OCI-LY7 (cell line): ENCODE data around the gene CNKSR3. TPM values are rescaled to one million over a fixed set of nuclear protein-coding genes. Genes with fewer than 3 reads are reported as not detected.

ENCODE experiments used
- BruUV-seq: library from RNA; stranded (reverse); fragments of 400-500 nt; replicated peaks from 2 replicates; lab custom pipeline; 2021; lab: Mats Ljungman, UMichigan
- CTCF ChIA-PET: fragments of 300-600 bp; sonication (Branson Sonifier 250); formaldehyde crosslinking; loops from one replicate; lab custom pipeline; 2022; ENCODE audit warnings: antibody characterized with exemption; ENCODE audit not compliant: unreplicated experiment; lab: Charles Lee
- POLR2A ChIA-PET: fragments of 300-600 bp; sonication (Branson Sonifier 250); formaldehyde crosslinking; loops from one replicate; lab custom pipeline; 2022; ENCODE audit warnings: antibody characterized with exemption; lab: Charles Lee
- DNase-seq: peaks from one replicate; pipeline ENCODE4 v3.0.0-alpha.2; 2015; ENCODE audit warnings: low spot score
- H2AFZ ChIP-seq: fragments of 200-600 bp; sonication (generic), shearing (Covaris generic); 2 replicates; pipeline ENCODE4 v1.6.1; 2014; ENCODE audit warnings: mild to moderate bottlenecking, antibody characterized with exemption, low read length, moderate library complexity
- H3K27ac ChIP-seq: fragments of 200-600 bp; sonication (generic); 2 replicates; pipeline ENCODE4 v1.5.1; 2014; ENCODE audit warnings: mixed run types, low read depth, mild to moderate bottlenecking, moderate library complexity, low read length, inconsistent platforms; ENCODE audit not compliant: poor library complexity, severe bottlenecking
- H3K36me3 ChIP-seq: fragments of 200-600 bp; sonication (generic); 2 replicates; pipeline ENCODE4 v1.6.1; 2014; ENCODE audit warnings: mild to moderate bottlenecking, antibody characterized with exemption, low read length, moderate library complexity, mixed read lengths; ENCODE audit not compliant: insufficient read depth
- H3K4me1 ChIP-seq: fragments of 200-600 bp; sonication (generic); 2 replicates; pipeline ENCODE4 v1.5.1; 2014; ENCODE audit warnings: mild to moderate bottlenecking, low read length; ENCODE audit not compliant: insufficient read depth, poor library complexity, severe bottlenecking
- H3K4me2 ChIP-seq: fragments of 200-600 bp; sonication (generic); 2 replicates; pipeline ENCODE4 v1.6.1; 2014; ENCODE audit warnings: mild to moderate bottlenecking, low read length
- H3K4me3 ChIP-seq: fragments of 200-600 bp; sonication (generic); 2 replicates; pipeline ENCODE4 v1.5.1; 2014; ENCODE audit warnings: mild to moderate bottlenecking, low read depth, low read length; ENCODE audit not compliant: poor library complexity, severe bottlenecking
- H3K79me2 ChIP-seq: fragments of 200-600 bp; sonication (generic); 2 replicates; pipeline ENCODE4 v1.6.1; 2016; ENCODE audit warnings: low read depth, mild to moderate bottlenecking, low read length, moderate library complexity, mixed read lengths; ENCODE audit not compliant: insufficient read depth
- H3K9me2 ChIP-seq: fragments of 200-600 bp; sonication (generic); 2 replicates; pipeline ENCODE4 v1.6.1; 2016; ENCODE audit warnings: mild to moderate bottlenecking, low read length, mixed read lengths; ENCODE audit not compliant: insufficient read depth
- H3K9me3 ChIP-seq: fragments of 200-600 bp; sonication (generic); 2 replicates; pipeline ENCODE4 v1.6.1; 2014; ENCODE audit warnings: mild to moderate bottlenecking, mixed run types, low read length, mixed read lengths
- H4K20me1 ChIP-seq: fragments of 200-600 bp; sonication (generic); 2 replicates; pipeline ENCODE4 v1.6.1; 2014; ENCODE audit warnings: mild to moderate bottlenecking, antibody characterized with exemption, low read length, moderate library complexity, mixed read lengths; ENCODE audit not compliant: insufficient read depth
- CTCF ChIP-seq: fragments of 200-600 bp; sonication (generic); conservative IDR thresholded peaks from 2 replicates; pipeline ENCODE4 v1.5.1; 2014; ENCODE audit warnings: mild to moderate bottlenecking, antibody characterized with exemption, low read length, moderate library complexity, mixed read lengths
- EZH2phosphoT487 ChIP-seq: fragments of 200-600 bp; sonication (generic); IDR thresholded peaks from 2 replicates; pipeline ENCODE4 v1.6.1; 2018; ENCODE audit warnings: low read depth, borderline replicate concordance, mild to moderate bottlenecking, mixed run types, antibody characterized with exemption, low read length, moderate library complexity, mixed read lengths
- intact Hi-C: fragments of 100-400 bp; cut with micrococcal nuclease; formaldehyde crosslinking; loops from one replicate; pipeline ENCODE4 v1.10.0; 2022; ENCODE audit not compliant: unreplicated experiment
- total RNA-seq, 2 experiments: library from RNA; depleted of rRNA in 1 of 2; stranded (reverse); fragments of >200 nt in 1 of 2; shearing (Covaris generic) in 1 of 2; gene quantifications; 2 replicates each; pipeline ENCODE4 v1.2.3, GENCODE V29; 2014 to 2022

The CNKSR3 gene
- total RNA-seq, 2 experiments from 2014 or later, result not detected

DNA sequence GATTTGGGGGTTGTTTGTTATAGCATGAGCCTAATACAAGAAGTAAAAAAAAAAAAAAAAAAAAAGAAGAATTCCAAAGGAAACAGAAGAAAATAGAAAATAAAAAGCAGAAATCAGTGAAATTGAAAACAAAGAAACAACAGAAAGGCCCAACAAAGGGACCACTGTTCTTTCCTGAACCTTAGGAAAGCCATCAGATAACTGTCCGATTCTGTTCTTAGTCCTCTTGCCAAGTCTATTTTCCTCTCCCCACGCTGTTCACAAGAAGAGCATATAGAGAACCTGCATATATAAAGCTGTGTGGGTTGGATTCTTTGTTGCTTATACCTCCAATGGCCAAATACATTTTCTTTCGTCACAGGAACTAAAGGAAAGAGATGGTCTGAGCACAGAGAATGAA is 115.9 kb downstream of the CNKSR3 start:
- Histone ChIP-seq H3K36me3 (no peaks in the 10 kb centered on the region), H3K9me2 (no peaks in the 10 kb centered on the region), H3K4me2 (no peak overlapping the region), H4K20me1 (no peaks in the 10 kb centered on the region), H2AFZ (no peak overlapping the region), H3K79me2 (no peaks in the 10 kb centered on the region), H3K9me3 (0 out of 2 replicates have a peak, but pooled peaks cover under 1% of the 10 kb centered on the region), H3K4me1 (no peaks in the 10 kb centered on the region), H3K4me3 (no peak overlapping the region), H3K27ac (no peak overlapping the region)
- intact Hi-C loops, result no loop called here
- POLR2A ChIA-PET, result no interaction called here
- DNase-seq, result no peak
- TF ChIP-seq EZH2phosphoT487 (no peak), CTCF (no peak)
- CTCF ChIA-PET, result no interaction called here
- BruUV-seq, result no TSS peak

DNA sequence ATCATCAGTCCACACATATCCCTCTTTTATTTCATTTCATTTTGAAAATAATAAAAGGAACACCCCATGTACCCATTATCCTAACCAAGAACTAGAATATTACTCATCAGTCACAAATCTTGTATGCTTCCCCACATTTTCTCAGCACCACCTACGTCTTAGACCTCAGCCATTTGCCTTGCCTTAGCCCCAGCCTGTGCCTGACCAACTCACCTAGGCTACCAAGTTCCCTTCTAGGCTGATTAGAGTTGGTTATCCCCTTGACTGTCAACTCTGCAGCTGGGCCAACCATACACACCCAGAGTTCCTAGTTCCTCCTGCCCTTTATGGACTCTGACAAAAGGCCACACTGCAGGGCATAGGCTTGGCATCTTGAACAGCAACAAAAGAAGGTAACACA is 120.5 kb downstream of the CNKSR3 start:
- no TSS peak for BruUV-seq
- H3K36me3 ChIP-seq, result no peaks in the 10 kb centered on the region
- H3K9me3 ChIP-seq, result 0 out of 2 replicates have a peak, but pooled peaks cover 4% of the 10 kb centered on the region
- no peaks in the 10 kb centered on the region for H3K9me2 ChIP-seq
- intact Hi-C loops, result no loop called here
- ChIA-PET POLR2A (interaction anchor here (0.7 kb wide), 1 partner anchor 86 kb away, joined by 4 read pairs; no protein-coding TSS in a partner anchor), CTCF (no interaction called here)
- no peak for TF ChIP-seq EZH2phosphoT487
- TF ChIP-seq CTCF, result no peak
- no peak overlapping the region for H3K4me3 ChIP-seq
- H3K79me2 ChIP-seq, result no peaks in the 10 kb centered on the region
- DNase-seq, result no peak
- no peaks in the 10 kb centered on the region for H3K4me1 ChIP-seq
- H3K27ac ChIP-seq, result no peak overlapping the region
- no peak overlapping the region for H2AFZ ChIP-seq
- H3K4me2 ChIP-seq, result no peak overlapping the region
- H4K20me1 ChIP-seq, result no peaks in the 10 kb centered on the region

DNA sequence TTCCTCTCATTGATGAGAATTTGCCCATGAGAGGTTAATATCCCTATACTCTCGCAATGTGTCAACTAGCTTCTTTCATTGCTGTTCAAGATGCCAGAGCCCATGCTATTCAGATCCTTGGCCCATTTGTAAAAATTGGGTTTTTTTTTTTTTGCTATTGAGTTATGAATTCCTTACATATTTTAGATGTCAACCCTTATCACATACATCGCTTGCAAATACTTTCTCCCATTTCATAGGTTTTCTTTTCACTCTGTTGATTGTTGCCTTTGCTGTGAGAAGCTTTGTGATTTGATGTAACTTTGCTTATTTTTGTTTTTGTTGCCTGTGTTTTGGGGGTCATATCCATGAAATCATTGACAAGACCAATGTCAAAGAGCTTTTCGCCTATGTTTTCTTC is 121.7 kb downstream of the CNKSR3 start:
- TF ChIP-seq CTCF (no peak), EZH2phosphoT487 (no peak)
- no peak overlapping the region for H3K27ac ChIP-seq
- ChIA-PET CTCF (no interaction called here), POLR2A (interaction anchor here (0.6 to 1.1 kb wide), 3 partner anchors 55 to 1712 kb away, joined by 3 read pairs; no protein-coding TSS in a partner anchor)
- no peak overlapping the region for H3K4me2 ChIP-seq
- no peak overlapping the region for H3K4me3 ChIP-seq
- intact Hi-C loops, result no loop called here
- no peaks in the 10 kb centered on the region for H3K79me2 ChIP-seq
- H3K9me2 ChIP-seq, result no peaks in the 10 kb centered on the region
- H4K20me1 ChIP-seq, result no peaks in the 10 kb centered on the region
- no TSS peak for BruUV-seq
- no peak for DNase-seq
- H3K4me1 ChIP-seq, result no peaks in the 10 kb centered on the region
- no peaks in the 10 kb centered on the region for H3K36me3 ChIP-seq
- no peak overlapping the region for H2AFZ ChIP-seq
- H3K9me3 ChIP-seq, result 0 out of 2 replicates have a peak, but pooled peaks cover 4% of the 10 kb centered on the region
